Neural cell (in vitro differentiated cells): ENCODE results near the gene COLEC11.

Experiments used
- TAF1 ChIP-seq: IDR thresholded peaks from 2 replicates; pipeline ENCODE4 v1.6.1; 2012; ENCODE audit warnings: low read depth
- TF ChIP-seq, protein P1 (sequence below): fragments of 450-650 bp; IDR thresholded peaks from 2 replicates; pipeline ENCODE4 v1.5.1; 2014; ENCODE audit warnings: antibody characterized with exemption, mild to moderate bottlenecking, moderate library complexity; ENCODE audit not compliant: poor library complexity, severe bottlenecking

DNA sequence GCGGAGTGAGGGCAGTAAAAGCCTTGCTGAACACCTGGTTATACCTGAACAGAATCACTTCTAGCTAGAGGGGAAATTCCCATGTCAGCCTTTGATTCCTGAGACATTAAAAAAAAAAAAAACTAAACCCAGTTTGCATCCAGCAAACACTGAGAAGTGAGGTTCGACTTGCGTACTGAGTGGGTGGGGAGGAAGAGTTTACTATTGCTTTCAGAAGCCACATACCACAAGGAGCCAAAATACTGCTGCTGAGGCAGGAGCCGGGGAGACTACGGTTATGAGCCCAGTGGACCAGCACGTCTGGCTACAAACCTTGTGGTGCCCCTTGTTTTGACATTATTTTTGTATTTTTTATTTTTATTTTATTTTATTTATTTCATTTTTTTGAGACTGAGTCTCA, 2.7 kb downstream of the COLEC11 start:
- TF ChIP-seq, protein P1, sequence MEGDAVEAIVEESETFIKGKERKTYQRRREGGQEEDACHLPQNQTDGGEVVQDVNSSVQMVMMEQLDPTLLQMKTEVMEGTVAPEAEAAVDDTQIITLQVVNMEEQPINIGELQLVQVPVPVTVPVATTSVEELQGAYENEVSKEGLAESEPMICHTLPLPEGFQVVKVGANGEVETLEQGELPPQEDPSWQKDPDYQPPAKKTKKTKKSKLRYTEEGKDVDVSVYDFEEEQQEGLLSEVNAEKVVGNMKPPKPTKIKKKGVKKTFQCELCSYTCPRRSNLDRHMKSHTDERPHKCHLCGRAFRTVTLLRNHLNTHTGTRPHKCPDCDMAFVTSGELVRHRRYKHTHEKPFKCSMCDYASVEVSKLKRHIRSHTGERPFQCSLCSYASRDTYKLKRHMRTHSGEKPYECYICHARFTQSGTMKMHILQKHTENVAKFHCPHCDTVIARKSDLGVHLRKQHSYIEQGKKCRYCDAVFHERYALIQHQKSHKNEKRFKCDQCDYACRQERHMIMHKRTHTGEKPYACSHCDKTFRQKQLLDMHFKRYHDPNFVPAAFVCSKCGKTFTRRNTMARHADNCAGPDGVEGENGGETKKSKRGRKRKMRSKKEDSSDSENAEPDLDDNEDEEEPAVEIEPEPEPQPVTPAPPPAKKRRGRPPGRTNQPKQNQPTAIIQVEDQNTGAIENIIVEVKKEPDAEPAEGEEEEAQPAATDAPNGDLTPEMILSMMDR = no peak
- TF ChIP-seq TAF1 = no peak
